ENCODE results near the gene GRIA2.
"Not testable (repeated sequence)": the region's sequence is repeated elsewhere in the genome, so short reads cannot be mapped to it uniquely, and the experiment has no call there.

DNA sequence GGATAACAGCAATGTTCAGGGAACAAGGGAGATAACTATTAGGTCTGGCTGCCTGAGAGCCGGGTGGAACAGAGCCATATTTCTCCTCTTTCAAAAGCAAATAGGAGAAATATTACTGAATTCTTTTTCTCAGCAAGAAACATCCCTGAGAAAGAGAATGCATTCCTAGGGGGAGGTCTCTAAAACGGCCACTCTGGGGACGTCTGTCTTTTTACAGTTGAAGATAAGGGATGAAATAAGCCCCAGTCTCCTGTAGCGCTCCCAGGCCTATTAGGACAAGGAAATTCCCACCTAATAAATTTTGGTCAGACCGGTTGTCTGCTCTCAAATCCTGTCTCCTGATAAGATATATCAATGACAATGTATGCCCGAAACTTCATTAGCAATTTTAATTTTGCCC is 37.6 kb downstream of the GRIA2 start:
- TF ChIP-seq, protein P1, sequence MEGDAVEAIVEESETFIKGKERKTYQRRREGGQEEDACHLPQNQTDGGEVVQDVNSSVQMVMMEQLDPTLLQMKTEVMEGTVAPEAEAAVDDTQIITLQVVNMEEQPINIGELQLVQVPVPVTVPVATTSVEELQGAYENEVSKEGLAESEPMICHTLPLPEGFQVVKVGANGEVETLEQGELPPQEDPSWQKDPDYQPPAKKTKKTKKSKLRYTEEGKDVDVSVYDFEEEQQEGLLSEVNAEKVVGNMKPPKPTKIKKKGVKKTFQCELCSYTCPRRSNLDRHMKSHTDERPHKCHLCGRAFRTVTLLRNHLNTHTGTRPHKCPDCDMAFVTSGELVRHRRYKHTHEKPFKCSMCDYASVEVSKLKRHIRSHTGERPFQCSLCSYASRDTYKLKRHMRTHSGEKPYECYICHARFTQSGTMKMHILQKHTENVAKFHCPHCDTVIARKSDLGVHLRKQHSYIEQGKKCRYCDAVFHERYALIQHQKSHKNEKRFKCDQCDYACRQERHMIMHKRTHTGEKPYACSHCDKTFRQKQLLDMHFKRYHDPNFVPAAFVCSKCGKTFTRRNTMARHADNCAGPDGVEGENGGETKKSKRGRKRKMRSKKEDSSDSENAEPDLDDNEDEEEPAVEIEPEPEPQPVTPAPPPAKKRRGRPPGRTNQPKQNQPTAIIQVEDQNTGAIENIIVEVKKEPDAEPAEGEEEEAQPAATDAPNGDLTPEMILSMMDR (IDR thresholded peaks at IDR 0.05; ENCODE audit: borderline replicate concordance, extremely low read depth, low read length, poor library complexity, severe bottlenecking), result not testable (repeated sequence)
- not testable (repeated sequence) for TF ChIP-seq EZH2 (IDR thresholded peaks at IDR 0.05; ENCODE audit: borderline replicate concordance, low read depth, low read length, severe bottlenecking)

Data from DND-41 (cell line).